WI38 (cell line): ENCODE measurements around the gene SYT6.

Experiments used
- H3K4me3 ChIP-seq: 2 replicates; pipeline ENCODE4 v1.5.1; 2011; ENCODE audit warnings: low read depth, mild to moderate bottlenecking, control low read depth, low read length
- TF ChIP-seq, protein P1 (sequence below): IDR thresholded peaks from 2 replicates; pipeline ENCODE4 v1.5.1; 2012; ENCODE audit warnings: low read depth, mild to moderate bottlenecking, control low read depth, low read length

SYT6 gene

DNA sequence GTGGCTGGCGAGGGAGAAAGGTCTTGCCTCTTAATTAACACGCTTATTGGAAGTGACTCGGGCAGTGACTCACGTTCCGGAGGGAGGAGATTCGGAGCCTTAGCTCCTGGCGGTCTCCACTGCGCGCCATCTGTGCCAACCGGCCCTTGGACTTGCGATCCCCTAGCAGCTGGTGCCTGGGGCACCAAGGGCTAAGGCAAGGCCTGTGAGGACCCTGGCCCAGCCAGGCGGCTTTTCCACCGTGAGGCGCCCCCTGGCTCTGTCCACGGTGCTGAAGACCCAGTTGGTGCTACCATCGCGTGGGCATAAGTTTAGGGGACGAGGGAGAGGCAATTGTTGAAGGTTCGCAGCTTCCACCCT, 1.3 kb upstream of the SYT6 start:
- TF ChIP-seq, protein P1, sequence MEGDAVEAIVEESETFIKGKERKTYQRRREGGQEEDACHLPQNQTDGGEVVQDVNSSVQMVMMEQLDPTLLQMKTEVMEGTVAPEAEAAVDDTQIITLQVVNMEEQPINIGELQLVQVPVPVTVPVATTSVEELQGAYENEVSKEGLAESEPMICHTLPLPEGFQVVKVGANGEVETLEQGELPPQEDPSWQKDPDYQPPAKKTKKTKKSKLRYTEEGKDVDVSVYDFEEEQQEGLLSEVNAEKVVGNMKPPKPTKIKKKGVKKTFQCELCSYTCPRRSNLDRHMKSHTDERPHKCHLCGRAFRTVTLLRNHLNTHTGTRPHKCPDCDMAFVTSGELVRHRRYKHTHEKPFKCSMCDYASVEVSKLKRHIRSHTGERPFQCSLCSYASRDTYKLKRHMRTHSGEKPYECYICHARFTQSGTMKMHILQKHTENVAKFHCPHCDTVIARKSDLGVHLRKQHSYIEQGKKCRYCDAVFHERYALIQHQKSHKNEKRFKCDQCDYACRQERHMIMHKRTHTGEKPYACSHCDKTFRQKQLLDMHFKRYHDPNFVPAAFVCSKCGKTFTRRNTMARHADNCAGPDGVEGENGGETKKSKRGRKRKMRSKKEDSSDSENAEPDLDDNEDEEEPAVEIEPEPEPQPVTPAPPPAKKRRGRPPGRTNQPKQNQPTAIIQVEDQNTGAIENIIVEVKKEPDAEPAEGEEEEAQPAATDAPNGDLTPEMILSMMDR = no peak
- H3K4me3 ChIP-seq = no peak overlapping the region

DNA sequence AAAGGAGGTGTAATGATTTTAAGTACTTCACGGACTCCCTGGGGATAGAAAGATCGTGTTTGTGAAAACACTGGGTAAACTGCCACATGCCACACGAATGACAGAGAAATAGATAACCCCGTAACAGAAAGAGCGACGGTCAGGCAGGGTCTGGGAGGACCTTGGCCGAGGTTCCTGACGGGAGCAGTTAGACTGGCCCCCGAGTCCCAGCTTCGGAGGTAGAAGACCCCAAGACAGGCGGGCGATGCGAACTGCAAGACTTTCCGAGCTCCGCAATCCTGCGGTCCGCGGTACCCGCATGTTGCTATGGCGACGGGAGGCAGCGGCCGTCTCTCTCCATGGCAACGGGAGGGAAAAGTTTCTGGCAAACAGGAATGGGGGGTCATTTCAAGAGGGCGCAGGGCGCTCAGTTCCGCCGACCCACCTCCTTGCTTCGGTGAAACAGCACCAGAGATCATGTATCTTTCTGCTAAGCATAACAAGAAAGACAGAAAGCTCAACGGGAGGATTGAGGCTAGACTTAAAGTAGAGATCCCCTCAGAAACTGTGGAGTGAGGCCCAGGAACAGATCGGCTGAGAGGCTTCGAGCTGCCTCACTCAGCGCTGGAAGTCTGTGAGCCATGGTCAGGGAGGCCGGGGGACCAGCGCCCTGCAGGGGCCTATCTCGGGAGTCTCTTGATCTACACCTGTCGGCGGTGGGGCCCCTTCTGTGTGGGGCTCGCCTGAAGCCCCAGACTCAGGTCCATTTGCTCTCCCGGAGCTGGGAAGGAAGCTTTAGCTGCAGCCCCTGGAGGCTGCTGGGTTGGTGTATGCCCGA, 685 bp upstream of the SYT6 start:
- TF ChIP-seq, protein P1 = no peak
- H3K4me3 ChIP-seq = no peak overlapping the region

DNA sequence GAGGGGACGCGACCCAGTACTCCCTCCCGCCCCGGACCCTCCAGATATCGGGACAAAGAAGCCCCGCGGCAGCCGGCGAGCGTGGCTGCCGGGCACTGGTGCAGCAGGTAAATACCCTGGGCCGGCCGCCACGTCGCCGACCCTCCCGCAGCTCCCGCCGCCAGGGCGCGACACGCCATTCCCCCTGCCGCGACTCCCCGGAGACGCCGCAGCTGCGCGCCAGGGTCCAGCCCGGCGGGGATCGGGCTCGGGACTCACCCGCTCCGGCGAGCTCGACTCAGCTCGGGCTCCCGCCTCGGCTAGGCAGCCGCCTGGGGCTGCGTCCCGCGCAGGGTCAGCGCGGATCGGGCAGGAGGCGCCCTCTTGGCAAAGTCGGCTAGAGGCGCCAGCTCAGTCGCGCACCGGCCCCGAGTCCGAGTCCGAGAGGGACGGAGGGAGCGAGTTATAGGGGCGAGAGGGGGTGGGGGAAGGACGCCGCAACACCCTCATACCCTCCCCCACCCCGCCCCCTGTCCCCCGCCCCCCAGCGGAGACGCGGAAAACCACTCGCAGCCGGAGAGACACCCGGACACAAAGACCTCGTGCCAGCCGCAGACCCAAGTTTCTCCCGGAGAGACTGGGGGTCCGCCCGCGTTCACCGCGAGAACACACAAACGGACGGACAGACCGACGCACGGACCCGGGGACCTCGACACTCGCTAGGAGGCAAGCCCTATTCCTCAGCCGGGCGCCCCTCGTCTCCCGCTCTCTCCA, 985 bp downstream of the SYT6 start:
- H3K4me3 ChIP-seq = no peak overlapping the region
- TF ChIP-seq, protein P1 = no peak

DNA sequence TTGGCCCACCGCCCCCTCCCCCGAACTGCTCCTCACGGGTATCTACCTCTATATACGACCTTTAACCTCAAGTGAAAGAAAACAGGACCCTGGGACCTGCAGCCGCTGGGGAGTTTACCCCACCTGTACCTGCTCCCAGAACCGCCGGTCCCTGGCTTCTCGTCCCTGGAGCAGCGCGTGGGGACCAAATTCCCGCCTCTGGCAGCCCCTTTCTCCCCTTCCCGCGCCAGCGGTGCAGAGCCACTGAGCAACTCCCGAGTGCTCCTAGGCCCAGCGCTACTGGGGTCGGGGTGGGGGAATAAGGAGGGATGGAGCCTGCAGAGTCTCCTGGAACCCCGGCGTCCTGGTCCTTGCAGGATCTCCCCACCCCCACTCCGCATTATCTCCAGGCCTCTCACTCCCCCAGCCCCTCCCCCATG, 1.6 kb downstream of the SYT6 start:
- TF ChIP-seq, protein P1 = no peak
- no peak overlapping the region for H3K4me3 ChIP-seq

DNA sequence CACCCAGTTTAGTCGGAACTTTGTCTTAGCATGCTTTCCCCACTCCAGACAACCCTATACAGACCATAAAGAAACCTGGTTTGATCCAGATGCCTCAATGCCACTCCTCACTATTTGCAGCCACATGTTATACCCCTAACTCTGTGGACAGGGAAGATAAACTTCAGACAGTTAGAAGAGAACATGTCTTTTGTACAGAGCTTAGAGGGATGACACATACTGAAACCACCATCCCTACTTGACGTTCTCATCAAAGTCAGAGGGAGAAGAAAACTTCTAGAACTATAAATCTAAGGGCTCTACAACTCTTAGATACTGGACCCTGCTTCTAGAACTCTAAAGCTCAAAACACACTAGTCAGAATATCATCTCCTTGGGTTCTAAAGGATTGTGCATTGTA, 3.7 kb downstream of the SYT6 start:
- TF ChIP-seq, protein P1 = no peak
- no peak overlapping the region for H3K4me3 ChIP-seq

DNA sequence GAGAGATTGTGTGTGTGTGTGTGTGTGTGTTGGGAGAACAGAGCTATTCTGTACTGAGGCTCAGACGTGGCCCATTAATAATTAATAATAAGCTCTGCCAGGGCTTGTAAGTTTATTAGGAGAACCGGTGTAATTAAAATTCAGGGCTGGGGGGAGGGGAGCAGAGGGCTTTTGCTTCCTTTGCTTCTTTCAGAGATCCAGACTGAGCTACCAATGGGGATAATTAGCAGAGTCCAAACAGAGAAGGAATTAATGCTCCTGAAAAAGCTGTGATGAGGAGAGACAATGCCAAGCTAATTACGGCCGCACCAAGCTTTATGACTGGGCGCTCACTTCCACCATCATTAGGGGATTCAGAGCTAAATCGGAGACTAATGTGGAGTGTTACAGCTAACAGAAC, 4.5 kb downstream of the SYT6 start:
- TF ChIP-seq, protein P1 = no peak
- no peak overlapping the region for H3K4me3 ChIP-seq

DNA sequence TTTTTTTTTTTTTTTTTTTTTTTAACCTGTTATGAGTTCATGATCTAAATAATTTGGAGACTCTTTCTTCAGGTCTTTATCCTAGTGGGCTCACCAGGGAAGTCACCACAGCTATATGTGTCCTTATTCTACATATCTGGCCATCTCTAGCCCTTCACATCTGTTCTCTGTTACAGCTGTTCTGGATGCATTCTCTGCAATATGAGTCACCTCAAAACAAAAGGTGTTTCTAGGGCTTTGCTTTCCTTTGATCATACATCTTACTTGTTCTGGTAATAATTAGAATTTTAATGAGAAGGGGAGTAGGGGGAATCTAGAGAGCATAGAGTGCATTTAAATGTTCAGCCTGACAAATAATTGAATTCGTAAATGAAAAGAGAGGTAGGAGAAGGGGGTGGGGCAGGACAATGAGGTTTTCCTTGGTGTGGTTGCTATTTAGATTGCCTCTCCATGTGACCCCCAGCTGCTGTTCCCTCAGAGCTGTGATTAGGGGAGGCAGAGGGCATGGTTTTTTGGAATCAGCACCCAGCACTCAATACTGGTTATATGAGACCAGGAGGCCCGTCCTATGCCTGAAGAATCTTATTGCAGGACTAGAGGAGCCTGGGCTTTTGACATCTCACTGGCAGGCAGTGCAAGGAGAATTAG, 8.0 kb downstream of the SYT6 start:
- no peak overlapping the region for H3K4me3 ChIP-seq
- TF ChIP-seq, protein P1 = no peak
